GM18511 (cell line): Measurements from ENCODE around the gene CD101.

ENCODE experiments used
- ATAC-seq: cut with Tn5 transposase; IDR thresholded peaks from one replicate; pipeline ENCODE4 v1.9.1; 2021; ENCODE audit warnings: mild to moderate bottlenecking, moderate library complexity; ENCODE audit not compliant: unreplicated experiment

Gene CD101

DNA sequence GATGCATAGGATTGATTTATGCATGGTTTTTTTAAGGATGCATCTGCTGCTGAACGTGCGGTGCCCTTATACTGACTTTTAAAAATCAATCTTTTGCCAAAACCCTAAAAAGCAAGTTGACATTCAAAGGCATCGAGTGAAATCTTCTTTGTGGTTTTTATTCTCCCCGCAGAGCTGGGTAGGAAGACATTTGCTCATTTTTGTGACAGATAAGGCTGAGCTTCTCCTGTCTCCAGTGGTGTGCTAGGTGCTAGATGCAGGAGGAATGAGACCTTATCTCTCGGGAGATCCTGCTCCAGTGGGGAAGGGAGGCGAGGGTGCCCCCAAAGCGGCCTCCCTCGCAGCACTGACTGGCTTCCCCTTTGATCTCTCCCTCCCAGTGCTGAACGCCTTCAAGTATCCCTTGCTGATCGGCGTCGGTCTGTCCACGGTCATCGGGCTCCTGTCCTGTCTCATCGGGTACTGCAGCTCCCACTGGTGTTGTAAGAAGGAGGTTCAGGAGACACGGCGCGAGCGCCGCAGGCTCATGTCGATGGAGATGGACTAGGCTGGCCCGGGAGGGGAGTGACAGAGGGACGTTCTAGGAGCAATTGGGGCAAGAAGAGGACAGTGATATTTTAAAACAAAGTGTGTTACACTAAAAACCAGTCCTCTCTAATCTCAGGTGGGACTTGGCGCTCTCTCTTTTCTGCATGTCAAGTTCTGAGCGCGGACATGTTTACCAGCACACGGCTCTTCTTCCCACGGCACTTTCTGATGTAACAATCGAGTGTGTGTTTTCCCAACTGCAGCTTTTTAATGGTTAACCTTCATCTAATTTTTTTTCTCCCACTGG lies 14.9 kb upstream of the CD101 start:
- ATAC-seq: no peak

DNA sequence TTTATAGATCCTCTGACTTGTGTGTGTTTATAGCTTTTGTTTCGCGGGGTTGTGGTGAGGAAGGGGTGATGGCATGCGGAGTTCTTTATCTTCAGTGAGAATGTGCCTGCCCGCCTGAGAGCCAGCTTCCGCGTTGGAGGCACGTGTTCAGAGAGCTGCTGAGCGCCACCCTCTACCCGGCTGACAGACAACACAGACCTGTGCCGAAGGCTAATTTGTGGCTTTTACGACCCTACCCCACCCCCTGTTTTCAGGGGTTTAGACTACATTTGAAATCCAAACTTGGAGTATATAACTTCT lies 14.4 kb upstream of the CD101 start:
- ATAC-seq: no peak

DNA sequence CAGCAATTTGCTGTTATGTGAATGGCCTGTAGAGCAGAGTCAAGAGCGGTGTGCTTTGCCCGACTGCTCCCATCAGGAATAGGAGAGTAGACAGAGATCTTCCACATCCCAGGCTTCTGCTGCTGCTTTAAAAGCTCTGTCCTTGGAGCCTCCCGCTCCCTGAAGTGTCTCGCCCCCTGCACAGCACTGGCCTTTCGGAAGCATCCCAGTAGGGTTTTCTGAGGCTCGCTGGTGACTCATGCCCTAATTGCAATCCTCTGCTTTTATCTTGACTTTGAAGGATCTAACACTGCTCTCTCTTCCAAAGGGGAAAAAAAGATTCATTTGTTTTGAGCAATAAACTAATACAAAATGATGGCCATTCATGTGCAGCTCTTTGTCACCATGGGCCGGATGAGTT lies 13.3 kb upstream of the CD101 start:
- ATAC-seq: no peak

DNA sequence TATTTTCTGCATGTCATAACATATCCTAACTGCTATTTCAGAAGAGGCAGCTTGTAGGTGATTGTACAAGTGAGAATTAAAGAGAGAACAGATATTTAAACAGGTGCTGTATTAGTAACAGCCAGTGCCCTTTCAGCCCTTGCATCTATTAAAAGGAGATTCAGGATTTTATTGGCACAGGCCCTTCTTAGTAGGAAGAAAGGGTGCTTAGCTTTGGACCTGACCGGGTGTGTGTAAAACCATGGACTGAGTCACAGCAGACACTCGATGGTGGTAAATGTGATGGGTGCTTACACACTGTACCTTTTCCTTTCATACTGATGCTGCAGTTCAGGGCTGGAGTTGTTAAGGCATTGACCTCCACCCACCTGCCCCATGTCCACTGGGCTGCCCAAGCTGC lies 12.7 kb upstream of the CD101 start:
- no peak for ATAC-seq

DNA sequence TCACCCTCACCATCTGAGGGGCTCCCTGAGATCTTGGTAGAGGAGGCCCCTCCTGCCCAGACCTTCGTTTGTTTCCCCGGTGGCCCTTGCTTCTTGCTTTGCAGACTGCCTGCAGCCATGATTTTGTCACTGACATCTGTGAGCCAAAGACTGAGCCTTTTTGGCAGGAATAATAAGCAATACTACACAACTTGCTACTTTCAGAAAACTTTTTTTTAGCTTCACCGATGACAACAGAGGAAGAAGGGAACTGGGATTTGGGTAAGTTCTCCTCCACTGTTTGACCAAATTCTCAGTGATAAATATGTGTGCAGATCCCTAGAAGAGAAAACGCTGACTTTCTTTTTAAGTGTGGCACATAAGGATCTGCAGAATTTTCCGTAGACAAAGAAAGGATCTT lies 11.7 kb upstream of the CD101 start:
- no peak for ATAC-seq

DNA sequence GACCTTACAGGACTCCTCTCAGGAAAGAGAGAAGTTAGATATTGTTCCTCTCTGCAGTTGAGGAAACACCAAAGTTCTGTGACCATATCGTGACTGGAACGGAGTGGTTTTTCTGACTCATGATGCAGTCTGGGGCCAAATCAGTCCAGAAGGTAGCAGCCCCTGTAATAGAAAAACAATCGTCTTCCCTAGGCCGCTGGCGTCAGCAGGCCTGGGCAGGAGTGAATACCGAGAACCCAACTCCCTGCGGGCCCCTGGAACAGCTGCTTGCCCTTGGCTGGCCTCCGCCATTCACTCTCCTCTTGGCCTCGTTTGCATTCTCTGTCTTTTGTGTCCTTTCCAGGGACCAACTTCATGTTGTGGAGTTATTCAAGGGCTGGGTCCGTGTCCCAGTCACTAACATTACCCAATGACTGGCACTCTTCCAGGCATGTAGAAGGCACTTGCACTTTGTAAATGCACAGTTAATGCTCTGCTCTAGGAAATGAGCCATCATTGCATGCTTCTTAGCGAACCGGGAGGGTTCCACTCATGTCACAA lies 10.9 kb upstream of the CD101 start:
- ATAC-seq: no peak

DNA sequence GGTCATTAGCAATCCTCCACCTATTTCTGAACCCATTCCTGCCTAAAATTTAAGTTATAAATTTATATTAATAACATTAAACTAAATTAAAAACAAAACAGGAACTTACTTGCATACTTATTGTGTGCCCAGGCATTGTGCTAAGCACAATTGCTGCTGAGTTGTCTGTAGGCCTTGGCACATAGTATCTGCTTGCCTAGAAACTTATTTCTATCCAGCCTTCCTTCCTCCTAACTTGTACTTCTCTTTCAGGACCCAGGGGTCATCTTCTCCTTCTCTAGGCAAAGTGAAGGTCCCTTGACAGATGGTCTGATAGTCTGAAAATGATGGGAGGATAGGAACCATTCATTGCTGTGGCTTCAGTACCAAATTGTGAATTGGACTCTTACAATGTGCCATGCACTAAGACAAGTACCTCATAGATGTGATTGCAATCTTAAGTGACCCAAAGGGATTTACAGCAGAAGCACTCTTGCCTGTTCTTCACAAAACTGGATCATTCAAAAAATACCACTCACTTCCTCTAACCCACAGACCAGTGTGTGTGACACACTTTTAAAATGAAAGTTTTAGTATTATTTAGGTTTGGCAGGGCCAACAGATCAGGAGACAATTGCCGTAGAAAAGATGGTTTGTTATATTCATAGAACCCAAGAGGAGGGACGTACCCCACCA lies 10.3 kb upstream of the CD101 start:
- no peak for ATAC-seq

DNA sequence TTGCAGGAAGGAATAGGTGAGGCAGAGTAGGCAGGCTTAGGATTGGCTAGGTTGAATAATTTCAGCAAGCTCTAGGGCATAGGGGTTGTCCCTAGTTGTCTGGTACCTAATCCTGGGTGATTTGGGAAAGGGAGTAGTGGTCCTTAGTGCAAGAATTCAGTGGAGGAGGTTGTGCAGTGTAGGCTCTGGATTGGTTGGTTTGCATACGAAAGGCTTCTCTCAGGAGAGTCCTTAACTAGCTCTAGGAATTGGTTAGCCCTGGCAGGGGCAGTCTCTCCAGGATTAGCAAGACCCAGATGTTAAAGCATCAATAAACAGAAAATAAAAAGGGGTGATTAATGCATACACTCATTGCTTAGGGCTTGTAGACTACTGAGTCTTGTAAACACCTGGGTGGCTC lies 9.6 kb upstream of the CD101 start:
- no peak for ATAC-seq

DNA sequence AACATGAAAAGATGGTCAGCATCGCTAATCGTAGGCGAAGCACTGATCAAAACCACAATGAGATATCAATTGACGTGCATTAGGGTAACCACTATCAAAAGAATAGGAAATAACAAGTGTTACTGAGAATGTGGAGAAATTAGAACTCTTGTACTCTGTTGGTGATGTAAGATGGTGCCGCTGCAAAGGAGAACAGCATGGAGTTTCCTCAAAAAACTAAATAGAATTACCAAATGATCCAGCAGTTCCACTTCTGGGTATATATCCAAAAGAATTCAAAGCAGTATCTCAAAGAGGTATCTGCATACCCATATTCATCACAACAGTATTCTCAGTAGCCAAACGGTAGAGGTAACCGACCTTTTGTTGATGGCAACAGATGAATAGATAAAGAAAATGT lies 8.3 kb upstream of the CD101 start:
- no peak for ATAC-seq

DNA sequence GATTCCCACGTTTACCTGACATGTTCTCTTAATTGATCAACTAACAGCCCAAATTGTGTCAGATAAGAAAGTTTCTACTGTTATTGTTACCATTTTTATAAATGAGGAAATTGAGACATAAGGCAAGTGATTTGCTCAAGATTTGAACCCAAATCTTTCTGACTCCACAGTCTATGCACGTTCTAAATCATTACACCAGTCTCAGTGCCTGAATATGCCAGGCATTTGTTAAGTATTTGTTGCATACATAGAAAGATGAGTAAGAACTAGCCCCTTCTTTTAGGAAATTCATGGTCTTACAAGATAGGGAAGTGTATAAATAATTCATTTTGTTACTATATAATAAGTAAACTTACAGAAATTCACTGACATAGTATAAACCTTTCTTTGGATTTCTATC lies 7.1 kb upstream of the CD101 start:
- ATAC-seq: no peak

DNA sequence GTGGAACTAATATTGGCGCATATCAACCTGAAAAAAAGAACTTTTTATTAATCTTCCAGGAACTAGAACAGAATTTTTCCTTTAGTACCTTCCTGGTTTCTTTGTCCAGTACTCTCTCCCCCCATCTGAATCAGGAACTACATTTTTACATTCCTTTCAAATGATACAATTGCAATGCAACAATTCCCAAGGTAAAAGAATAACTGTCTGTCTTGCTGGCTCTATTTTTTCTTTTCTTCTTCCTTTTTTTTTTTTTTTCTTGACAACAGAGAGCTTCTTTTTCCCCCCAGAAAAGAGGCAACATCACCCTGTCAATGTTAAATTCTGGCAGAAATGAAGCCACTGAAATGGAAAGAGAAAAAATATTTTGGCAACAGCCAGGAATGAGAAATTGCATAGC lies 4.5 kb upstream of the CD101 start:
- ATAC-seq: no peak

DNA sequence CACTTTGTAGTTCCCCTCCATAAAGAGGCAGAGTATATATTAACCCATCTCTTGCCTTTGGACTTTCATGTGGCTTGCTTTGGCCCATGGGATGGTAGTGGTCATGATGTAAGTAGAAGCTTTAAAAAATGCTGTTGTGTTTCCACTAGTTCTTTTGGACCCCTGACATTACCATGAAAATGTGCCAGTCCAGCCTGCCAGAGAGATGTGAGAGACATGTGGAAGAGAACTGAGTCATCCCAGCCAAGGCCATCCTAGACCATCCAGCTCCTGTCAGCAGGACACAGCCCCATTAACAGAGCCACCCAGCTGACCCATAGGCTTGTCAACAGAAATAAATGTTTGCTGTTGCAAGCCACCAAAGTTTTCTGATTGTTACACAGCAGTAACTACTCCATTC lies 3.9 kb upstream of the CD101 start:
- ATAC-seq: no peak

DNA sequence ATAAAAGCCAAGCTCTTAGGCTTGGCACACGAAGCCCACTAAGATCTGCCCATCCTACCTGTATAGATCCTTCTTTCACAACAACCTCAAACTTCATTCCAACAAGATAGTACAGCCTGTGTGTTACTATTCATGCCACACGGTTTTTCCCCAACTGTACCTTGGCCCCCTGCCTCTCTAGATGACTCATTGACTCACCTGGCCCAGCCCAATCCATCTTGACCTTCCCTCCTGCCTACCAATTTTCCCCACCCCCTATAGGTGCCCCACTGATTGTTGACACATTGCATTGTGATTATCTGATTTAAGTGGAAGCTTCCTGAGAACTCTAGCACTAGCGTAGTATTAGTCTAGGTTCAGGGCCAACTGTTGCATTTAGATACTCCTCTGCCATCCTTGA lies 2.0 kb upstream of the CD101 start:
- ATAC-seq: no peak

DNA sequence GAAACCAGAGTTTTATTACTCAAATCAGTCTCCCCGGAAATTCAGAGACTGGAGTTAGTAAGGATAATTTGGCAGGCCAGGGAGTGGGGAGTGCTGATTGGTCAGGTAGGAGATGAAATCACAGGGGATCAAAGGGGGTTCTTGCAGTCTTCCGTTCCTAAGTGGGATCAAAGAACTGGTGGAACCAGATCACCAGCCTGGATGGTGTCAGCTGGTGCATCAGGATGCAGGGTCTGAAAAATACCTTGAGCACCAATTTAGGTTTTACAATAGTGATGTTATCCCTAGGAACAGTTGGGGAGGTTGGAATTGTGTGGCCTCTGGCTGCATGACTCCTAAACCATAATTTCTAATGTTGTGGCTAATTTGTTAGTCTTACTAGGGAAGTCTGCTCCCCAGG lies 1.4 kb upstream of the CD101 start:
- no peak for ATAC-seq

DNA sequence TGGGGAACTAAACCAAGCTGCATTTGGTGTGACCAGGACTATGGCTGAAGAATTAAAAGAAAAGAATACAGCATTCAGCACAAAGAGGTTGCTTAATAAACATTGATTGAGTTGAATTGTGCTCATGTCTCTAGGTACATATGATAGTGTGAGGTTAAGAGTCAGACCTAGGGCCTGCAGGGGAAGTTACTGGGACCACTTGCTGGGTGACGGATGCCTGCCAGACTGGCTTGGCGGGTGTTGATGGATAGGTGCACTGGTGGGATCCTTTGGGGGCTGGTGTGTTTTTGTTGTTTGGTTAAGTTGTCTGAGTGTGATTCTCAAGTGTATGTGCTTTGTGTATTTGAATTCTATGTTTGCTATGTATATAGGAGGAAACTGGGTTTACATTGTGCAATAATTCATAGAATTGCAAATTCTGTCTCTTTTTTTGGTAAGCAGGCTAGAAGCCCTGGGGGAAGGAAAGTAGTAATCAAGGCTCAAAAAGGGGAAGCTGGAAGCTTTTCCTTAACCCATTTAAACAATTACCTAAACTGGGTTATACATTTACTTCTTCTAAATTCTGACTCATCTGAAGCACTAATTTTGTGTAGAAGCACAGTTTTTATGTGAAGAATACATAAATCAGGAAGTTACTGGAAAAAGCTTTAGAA lies 1.8 kb downstream of the CD101 start:
- no peak for ATAC-seq

DNA sequence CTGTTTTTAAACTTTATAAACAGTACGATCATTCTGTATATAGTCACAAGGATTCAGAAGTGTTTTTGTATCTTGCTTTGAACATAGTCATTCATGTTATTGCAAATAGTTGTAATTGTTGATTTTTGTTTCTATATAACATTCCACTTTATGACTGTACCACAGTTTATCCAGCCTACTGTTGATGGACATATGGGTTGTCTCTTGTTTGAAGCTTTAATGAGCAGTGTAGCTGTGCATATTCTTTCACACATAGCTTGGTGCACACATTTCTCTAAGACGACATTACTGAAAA lies 6.1 kb downstream of the CD101 start:
- ATAC-seq: no peak

DNA sequence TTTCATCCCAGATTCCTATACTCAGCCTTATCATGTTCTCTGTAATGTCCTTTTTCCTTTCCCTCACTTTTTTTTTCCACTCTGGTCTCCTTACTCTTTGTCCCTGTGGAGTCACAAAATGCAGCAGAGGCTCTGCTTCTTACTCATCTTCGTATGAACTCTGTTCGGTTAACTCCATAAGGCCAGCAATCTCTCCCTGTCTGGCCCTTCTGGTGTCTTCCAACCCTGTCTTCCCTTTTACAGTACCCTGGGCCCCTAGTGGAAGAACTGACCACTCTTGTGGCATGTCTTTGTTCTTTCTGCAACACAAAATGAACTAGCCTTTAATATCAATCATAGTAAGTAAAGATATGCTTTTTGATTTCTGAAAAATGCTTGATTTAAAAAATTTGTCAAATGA lies 7.1 kb downstream of the CD101 start:
- no peak for ATAC-seq

DNA sequence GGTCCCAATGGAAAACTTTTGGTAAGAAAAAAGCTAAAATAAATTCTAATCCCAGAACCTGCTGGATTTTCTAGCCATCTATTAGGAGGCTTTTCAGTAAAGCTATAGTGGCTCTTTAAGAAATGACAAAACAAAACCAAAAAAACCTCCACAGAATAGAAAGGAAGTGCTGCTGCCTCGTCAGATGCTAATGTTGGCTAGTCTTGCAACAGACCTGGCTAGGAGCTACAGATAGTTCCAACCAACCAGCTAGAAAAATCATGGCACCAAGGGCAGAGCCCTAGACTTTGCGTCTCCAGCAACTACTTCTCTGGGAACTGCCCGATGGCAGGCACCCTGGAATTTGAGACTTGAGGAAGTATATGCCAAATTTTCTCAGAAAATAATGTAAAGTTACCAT lies 7.6 kb downstream of the CD101 start:
- no peak for ATAC-seq

DNA sequence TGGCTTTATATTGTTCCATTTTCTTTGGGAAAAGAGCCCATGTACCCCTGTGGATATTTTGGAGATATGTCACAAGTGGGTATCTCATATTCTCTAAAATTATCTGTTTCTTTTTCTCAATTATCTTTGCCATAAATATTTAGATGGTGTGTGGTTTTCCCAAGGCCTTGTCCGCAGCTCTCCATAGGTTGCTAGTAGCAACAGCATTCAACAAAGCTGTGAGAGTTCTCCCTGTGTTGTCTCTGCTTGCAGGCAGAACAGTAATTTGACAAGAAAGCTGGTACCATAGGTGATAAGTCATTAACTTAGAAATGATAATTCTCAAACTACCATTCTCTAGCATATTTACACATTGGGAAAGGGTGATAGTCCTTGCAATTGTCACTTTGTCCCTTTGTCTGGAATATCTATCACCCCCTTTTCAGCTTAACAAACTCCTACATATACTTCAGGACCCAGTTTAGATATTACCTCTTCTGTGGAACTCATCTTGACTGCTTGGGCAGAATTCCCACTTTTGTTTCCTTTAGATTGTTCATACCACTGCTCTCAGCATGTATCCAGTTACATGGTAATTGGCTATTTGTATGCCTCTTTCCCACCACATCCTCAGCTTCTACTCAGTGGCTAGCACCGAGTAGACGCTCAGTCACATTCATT lies 8.9 kb downstream of the CD101 start:
- no peak for ATAC-seq

DNA sequence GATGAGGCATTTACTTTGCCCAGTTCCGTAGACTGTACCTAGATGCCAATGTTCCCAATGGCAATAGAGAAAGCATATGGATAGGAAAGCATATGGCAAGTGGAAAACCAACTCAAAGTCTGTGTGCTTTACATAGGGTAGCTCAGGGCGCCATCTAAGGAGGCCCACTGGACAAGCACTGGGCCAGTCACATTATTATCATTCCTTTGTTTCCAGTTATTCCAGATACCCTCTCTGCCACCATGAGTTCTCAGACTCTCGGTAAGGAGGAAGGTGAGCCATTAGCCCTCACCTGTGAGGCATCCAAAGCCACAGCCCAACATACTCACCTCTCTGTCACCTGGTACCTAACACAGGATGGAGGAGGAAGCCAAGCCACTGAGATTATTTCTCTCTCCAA lies 9.8 kb downstream of the CD101 start:
- ATAC-seq: no peak

DNA sequence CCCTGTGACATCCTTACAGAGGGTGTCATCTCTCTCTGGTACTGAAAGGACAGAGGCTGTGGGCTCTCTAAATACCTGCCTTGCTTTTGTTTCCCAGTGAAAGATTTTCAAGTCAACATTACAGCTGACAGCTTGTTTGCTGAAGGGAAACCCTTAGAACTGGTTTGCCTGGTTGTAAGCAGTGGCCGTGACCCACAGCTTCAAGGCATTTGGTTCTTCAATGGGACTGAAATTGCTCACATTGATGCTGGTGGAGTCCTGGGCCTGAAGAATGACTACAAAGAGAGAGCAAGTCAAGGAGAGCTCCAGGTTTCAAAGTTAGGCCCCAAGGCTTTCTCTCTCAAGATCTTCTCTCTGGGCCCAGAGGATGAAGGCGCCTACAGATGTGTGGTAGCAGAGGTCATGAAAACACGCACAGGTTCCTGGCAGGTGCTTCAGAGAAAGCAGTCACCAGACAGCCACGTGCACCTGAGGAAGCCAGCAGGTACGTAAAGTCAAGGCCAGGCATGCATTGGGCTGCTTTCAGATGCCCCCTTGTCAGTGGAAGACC lies 11.8 kb downstream of the CD101 start:
- no peak for ATAC-seq

DNA sequence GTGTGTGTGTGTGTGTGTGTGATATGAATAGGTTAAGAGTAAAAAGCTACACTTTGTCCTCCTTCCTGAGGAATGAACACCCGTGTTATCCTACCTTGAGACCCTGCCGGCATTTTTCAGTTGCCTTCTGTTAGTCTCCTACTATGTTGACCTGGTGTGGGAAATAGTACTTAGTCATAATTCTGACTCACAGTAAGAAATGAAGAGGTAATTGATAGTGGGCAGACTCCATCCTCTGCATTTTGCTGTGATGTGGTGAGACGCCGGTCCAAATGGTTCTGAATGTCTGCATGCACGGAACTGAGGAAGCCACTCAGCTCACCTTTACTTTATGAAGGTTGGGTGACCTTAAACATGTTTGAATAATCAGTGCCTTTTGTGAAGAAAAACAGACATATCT lies 12.6 kb downstream of the CD101 start:
- no peak for ATAC-seq
